ENCODE data around the gene KRT28.

DNA sequence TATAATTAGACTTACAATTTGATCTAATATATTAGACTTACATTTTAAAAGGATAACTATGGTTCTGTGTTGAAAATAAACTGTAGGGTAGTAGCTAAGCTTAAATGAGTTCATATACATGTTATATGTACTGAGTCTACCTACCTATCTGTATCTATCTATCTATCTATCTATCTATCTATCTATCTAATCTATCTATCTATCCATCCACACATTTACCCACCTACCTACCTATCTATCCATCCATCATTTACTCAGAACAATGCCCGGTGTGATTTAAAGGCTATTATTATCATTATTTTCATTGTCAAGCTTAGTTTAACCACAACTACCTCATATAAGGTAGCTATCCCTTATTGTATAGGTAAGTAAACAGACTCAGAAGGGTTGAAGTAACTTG lies 15.6 kb upstream of the KRT28 start:
- TF ChIP-seq REST (IDR thresholded peaks at IDR 0.05; ENCODE audit: insufficient read depth in 1 of 2, low read depth in 2 of 2, low read length in 2 of 2) = no peak
- TF ChIP-seq TAF1 (IDR thresholded peaks at IDR 0.05; ENCODE audit: borderline replicate concordance, insufficient read depth, low read length) = no peak
- TF ChIP-seq POLR2AphosphoS5 (IDR thresholded peaks at IDR 0.05; ENCODE audit: low read depth, low read length) = no peak
- TF ChIP-seq SIN3A (IDR thresholded peaks at IDR 0.05; ENCODE audit: borderline replicate concordance, insufficient read depth, low read length) = no peak
- TF ChIP-seq FOXP2 (optimal IDR thresholded peaks at IDR 0.05; ENCODE audit: borderline replicate concordance, extremely low read depth, extremely low read length, insufficient read depth) = no peak

Measured in PFSK-1 (cell line).